Measurements from ENCODE around the gene CHTOP. TPM values are rescaled to one million over a fixed set of nuclear protein-coding genes. Genes with fewer than 3 reads are reported as not detected.
A peak's percentile ranks its signal among the peaks of the same experiment; 100 is the strongest.

CHTOP gene
- total and polyA plus RNA-seq, 2 of the 4 experiments (the other 2 are of a cell fraction): 33.9 to 50.8 TPM

- Histone ChIP-seq H2BK15ac (ENCODE audit: low read depth, low read length) (peak overlapping the region; percentile 19; the same call in 1 of the 3 replicates), H3K36me3 (ENCODE audit: control insufficient read depth, insufficient read depth, low read length) (peaks cover 22% of the 10 kb centered on the region), H3K4me1 (ENCODE audit: control insufficient read depth, insufficient read depth, low read length) (peaks cover 42% of the 10 kb centered on the region), H3K14ac (replicated peaks; ENCODE audit: low read depth, low read length) (peak overlapping the region; percentile 20), H4K8ac (ENCODE audit: low read depth in 2 of 2, low read length in 2 of 2) (peak overlapping the region; percentile 42 to 83; a peak in 2 of 4 replicates), H3K27ac (ENCODE audit: insufficient read depth, low read length) (peak overlapping the region; percentile 34; the same call in 1 of the 2 replicates), H4K5ac (ENCODE audit: low read depth, low read length) (peak overlapping the region; percentile 46; the same call in 1 of the 2 replicates), H2BK5ac (ENCODE audit: low read depth, low read length, poor library complexity, severe bottlenecking) (peak overlapping the region; percentile 91), H3K27me3 (ENCODE audit: control insufficient read depth, insufficient read depth, low read length) (no peaks in the 10 kb centered on the region), H2AK9ac (replicated peaks; ENCODE audit: low read depth, low read length, poor library complexity) (peak overlapping the region; percentile 34), H2BK20ac (ENCODE audit: low read depth, low read length) (no peak overlapping the region), H3K9me1 (ENCODE audit: insufficient read depth, low read length) (peaks cover 17% of the 10 kb centered on the region), H3K4ac (ENCODE audit: low read depth, low read length) (peak overlapping the region; percentile 92), H3K4me3 (ENCODE audit: insufficient read depth, low read depth, low read length) (no peak overlapping the region), H2BK120ac (ENCODE audit: low read depth, low read length) (peak overlapping the region; percentile 72; the same call in 1 of the 2 replicates), H4K20me1 (ENCODE audit: insufficient read depth, low read length) (peaks cover 11% of the 10 kb centered on the region; the same call in 1 of the 2 replicates), H3K9me3 (ENCODE audit: control insufficient read depth, insufficient read depth, low read length) (no peaks in the 10 kb centered on the region), H2AK5ac (ENCODE audit: low read depth, low read length) (peak overlapping the region; percentile 85), H3K18ac (ENCODE audit: low read depth, low read length) (no peak overlapping the region), H2AFZ (replicated peaks; ENCODE audit: low read length, poor library complexity) (peak overlapping the region; percentile 52), H3K56ac (ENCODE audit: extremely low read depth, insufficient read depth, low read length) (no peak overlapping the region), H4K91ac (ENCODE audit: insufficient read depth, low read depth, low read length) (peak overlapping the region; percentile 72; the same call in 1 of the 2 replicates), H3K9ac (ENCODE audit: low read depth, low read length) (no peak overlapping the region), H3K79me1 (ENCODE audit: low read depth in 1 of 2, low read length in 2 of 2) (peaks cover 15 to 66% of the 10 kb centered on the region in 2 experiments), H3K23ac (ENCODE audit: low read depth, low read length) (peak overlapping the region; percentile 54; the same call in 1 of the 2 replicates), H3K4me2 (ENCODE audit: low read depth, low read length) (peak overlapping the region; percentile 53; the same call in 1 of the 2 replicates)
- DNase-seq (peak; percentile 50), ATAC-seq (ENCODE audit: low read depth) (no peak)
- dilution Hi-C loops (cut with HindIII; ENCODE audit: low sequenced_read_pairs, unreplicated experiment): no loop called here
- WGBS, 2 experiments (ENCODE audit: extremely low coverage in 2 of 2, insufficient read length in 1 of 2): no CpG with 5 or more reads among the region's 4 CpGs
- in situ Hi-C loops (cut with MboI; ENCODE audit: low sequenced_read_pairs): no loop called here
- POLR2A ChIA-PET (ENCODE audit: unreplicated experiment): interaction anchor here (1.1 to 1.3 kb wide), 2 partner anchors 17 to 24 kb away, joined by 3 read pairs; partner anchors contain the start of genes CHTOP and S100A13
- no peak for TF ChIP-seq USF2 (IDR thresholded peaks at IDR 0.05; ENCODE audit: low read depth, low read length)
- CTCF ChIA-PET: interaction anchor here (0.9 to 1.2 kb wide), 2 partner anchors 17 to 99 kb away, joined by 3 read pairs; partner anchors contain the start of gene S100A13
- intact Hi-C loops (cut with micrococcal nuclease): no loop called here
- no TSS peak for BruUV-seq (replicated peaks)
Measured at GRCh38 chr1:153610334-153610733, 23.5 kb upstream of the CHTOP start.
